ENCODE data around the gene PALLD. TPM values are rescaled to one million over a fixed set of nuclear protein-coding genes. Genes with fewer than 3 reads are reported as not detected.

The PALLD gene
- total RNA-seq, 4 donors from 2014 or later = 1,036 to 2,270 (median 2,202) TPM

DNA sequence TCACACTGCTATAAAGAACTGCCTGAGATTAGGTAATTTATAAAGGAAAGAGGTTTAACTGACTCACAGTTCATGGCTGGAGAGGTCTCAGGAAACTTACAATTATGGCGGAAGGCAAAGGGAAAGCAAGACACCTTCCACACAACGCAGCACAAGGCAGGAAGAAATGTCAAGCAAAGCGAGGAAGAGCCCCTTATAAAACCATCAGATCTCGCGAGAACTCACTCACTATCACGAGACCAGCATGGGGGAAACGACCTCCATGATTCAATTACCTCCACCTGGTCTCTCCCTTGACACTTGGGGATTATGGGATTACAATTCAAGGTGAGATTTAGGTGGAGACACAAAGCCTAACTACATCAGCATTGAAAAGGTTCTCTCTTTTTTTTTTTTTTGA is 39.6 kb downstream of the PALLD start:
- no peak for ATAC-seq
- Histone ChIP-seq H3K27me3 (no peaks in the 10 kb centered on the region), H3K4me1 (no peaks in the 10 kb centered on the region), H3K9me3 (no peaks in the 10 kb centered on the region), H3K27ac (no peak overlapping the region), H3K36me3 (no peaks in the 10 kb centered on the region), H3K4me3 (no peak overlapping the region)
- TF ChIP-seq POLR2A (IDR thresholded peaks at IDR 0.05) = no peak
- TF ChIP-seq POLR2AphosphoS5 (IDR thresholded peaks at IDR 0.05) = no peak
- TF ChIP-seq, protein P1, sequence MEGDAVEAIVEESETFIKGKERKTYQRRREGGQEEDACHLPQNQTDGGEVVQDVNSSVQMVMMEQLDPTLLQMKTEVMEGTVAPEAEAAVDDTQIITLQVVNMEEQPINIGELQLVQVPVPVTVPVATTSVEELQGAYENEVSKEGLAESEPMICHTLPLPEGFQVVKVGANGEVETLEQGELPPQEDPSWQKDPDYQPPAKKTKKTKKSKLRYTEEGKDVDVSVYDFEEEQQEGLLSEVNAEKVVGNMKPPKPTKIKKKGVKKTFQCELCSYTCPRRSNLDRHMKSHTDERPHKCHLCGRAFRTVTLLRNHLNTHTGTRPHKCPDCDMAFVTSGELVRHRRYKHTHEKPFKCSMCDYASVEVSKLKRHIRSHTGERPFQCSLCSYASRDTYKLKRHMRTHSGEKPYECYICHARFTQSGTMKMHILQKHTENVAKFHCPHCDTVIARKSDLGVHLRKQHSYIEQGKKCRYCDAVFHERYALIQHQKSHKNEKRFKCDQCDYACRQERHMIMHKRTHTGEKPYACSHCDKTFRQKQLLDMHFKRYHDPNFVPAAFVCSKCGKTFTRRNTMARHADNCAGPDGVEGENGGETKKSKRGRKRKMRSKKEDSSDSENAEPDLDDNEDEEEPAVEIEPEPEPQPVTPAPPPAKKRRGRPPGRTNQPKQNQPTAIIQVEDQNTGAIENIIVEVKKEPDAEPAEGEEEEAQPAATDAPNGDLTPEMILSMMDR (IDR thresholded peaks at IDR 0.05) = no peak
- TF ChIP-seq EP300 (IDR thresholded peaks at IDR 0.05) = no peak
- WGBS, 2 donors (ENCODE audit: low coverage in 1 of 2) = 70 to 84% methylated on average over 7 of the region's 7 CpGs

DNA sequence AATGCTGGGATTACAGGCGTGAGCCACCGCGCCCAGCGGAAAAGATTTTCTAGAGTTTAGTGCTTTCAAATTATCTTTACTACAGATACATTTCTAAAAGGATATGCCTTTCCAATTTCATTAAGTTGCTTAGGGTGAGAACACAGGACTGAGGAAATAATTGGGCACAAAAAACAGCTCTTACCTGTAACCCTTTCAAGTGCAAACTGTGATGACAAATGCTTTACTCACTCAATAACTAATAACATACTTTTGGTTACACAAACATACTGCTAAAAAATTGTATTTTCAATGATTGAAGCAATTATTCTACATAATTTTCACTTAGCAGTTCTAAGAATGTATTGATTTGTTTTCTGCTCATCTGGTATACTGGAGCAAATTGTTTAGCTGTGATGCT is 40.2 kb downstream of the PALLD start:
- H3K27ac ChIP-seq = no peak overlapping the region
- TF ChIP-seq, protein P1 (IDR thresholded peaks at IDR 0.05) = no peak
- TF ChIP-seq POLR2AphosphoS5 (IDR thresholded peaks at IDR 0.05) = no peak
- no peak for TF ChIP-seq POLR2A (IDR thresholded peaks at IDR 0.05)
- TF ChIP-seq EP300 (IDR thresholded peaks at IDR 0.05) = no peak
- no peaks in the 10 kb centered on the region for H3K4me1 ChIP-seq
- WGBS, 2 donors (ENCODE audit: low coverage in 1 of 2) = 90% methylated on average over 3 of the region's 4 CpGs; no CpG with 5 or more reads in 1 of the 2 donors
- H3K36me3 ChIP-seq = no peaks in the 10 kb centered on the region
- no peaks in the 10 kb centered on the region for H3K9me3 ChIP-seq
- no peak for ATAC-seq
- H3K27me3 ChIP-seq = no peaks in the 10 kb centered on the region
- H3K4me3 ChIP-seq = no peak overlapping the region

DNA sequence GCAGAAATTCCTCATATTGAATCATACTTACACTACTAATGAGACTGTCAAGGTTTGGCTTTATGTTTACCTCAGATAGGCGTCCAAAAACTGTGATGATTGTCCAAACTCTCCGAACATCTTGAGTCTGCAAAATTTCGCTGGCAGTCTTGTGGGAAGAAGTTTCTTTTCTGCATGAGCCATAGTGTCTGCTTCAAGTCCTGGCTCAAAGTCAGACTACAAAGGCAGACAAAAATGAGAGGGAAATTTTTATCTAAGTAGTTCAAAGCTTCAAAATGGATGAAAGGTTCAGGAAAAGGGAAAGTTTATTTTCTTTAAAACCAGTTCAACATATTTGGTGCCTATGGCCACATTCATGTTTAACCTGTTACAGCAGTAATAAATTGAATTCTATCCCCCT is 40.7 kb downstream of the PALLD start:
- no peak overlapping the region for H3K4me3 ChIP-seq
- no peak overlapping the region for H3K27ac ChIP-seq
- no peaks in the 10 kb centered on the region for H3K36me3 ChIP-seq
- ATAC-seq = no peak
- no peaks in the 10 kb centered on the region for H3K27me3 ChIP-seq
- no peaks in the 10 kb centered on the region for H3K4me1 ChIP-seq
- TF ChIP-seq POLR2A (IDR thresholded peaks at IDR 0.05) (no peak), POLR2AphosphoS5 (IDR thresholded peaks at IDR 0.05) (no peak), EP300 (IDR thresholded peaks at IDR 0.05) (no peak)
- TF ChIP-seq, protein P1 (IDR thresholded peaks at IDR 0.05) = no peak
- WGBS, 2 donors (ENCODE audit: low coverage in 1 of 2) = 22 to 26% methylated on average over 3 of the region's 3 CpGs
- H3K9me3 ChIP-seq = no peaks in the 10 kb centered on the region

DNA sequence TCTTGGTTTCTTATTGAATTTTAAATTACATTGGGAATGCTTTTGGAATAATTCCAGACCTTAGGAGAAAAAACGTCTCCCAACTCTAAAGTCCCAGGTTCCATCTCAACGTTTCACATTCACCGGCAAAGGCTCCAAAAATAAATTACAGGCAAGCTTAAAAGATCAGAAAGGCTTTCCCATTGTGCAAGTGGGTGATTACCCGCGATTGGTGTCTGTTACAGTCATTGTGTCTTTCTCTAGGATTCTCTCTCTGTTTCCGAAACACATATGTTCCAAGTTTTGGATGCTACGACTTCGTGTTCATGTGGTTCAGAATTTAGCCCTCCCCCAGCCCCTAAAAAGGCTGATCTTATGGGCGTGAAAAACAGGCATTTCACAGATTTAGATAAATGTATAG is 41.8 kb downstream of the PALLD start:
- H3K4me1 ChIP-seq = no peaks in the 10 kb centered on the region
- no peak for ATAC-seq
- no peak overlapping the region for H3K27ac ChIP-seq
- WGBS, 2 donors (ENCODE audit: low coverage in 1 of 2) = 73 to 84% methylated on average over 9 of the region's 9 CpGs
- no peaks in the 10 kb centered on the region for H3K36me3 ChIP-seq
- no peak overlapping the region for H3K4me3 ChIP-seq
- no peak for TF ChIP-seq EP300 (IDR thresholded peaks at IDR 0.05)
- TF ChIP-seq, protein P1 (IDR thresholded peaks at IDR 0.05) = no peak
- no peak for TF ChIP-seq POLR2A (IDR thresholded peaks at IDR 0.05)
- no peak for TF ChIP-seq POLR2AphosphoS5 (IDR thresholded peaks at IDR 0.05)
- no peaks in the 10 kb centered on the region for H3K9me3 ChIP-seq
- H3K27me3 ChIP-seq = no peaks in the 10 kb centered on the region

DNA sequence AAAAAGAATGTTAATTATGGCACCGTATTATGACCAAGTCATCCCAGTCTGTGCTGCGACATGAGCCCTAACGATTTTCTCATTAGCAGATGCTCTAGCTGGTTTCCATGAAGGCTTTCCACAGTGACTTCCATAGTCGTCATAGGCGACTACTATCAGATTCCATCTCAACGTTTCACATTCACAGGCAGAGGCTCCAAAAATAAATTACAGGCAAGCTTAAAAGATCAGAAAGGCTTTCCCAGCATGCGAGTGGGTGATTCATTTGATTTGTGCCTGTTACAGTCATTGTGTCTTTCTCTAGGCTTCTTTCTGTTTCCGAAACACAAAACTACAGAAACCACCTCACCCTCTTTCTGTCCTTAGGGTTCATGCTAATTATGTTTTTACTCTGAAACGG is 43.2 kb downstream of the PALLD start:
- no peaks in the 10 kb centered on the region for H3K9me3 ChIP-seq
- no peaks in the 10 kb centered on the region for H3K4me1 ChIP-seq
- no peak for ATAC-seq
- H3K27ac ChIP-seq = no peak overlapping the region
- no peaks in the 10 kb centered on the region for H3K36me3 ChIP-seq
- WGBS, 2 donors (ENCODE audit: low coverage in 1 of 2) = 79 to 80% methylated on average over 8 to 9 of the region's 9 CpGs
- TF ChIP-seq EP300 (IDR thresholded peaks at IDR 0.05) (no peak), POLR2A (IDR thresholded peaks at IDR 0.05) (no peak), POLR2AphosphoS5 (IDR thresholded peaks at IDR 0.05) (no peak)
- TF ChIP-seq, protein P1 (IDR thresholded peaks at IDR 0.05) = no peak
- no peak overlapping the region for H3K4me3 ChIP-seq
- H3K27me3 ChIP-seq = no peaks in the 10 kb centered on the region

All from gastroesophageal sphincter (tissue), 4 donors.